SK-N-DZ (cell line): ENCODE data around the gene UAP1.

Experiments used
- small RNA-seq, 2 experiments: library from RNA; depleted of rRNA; stranded (forward); fragments of <200 nt; gene quantifications; one replicate each; pipeline ENCODE3, GENCODE V24; 2014

The UAP1 gene

Small RNA genes lying within 50 kb of the gene (small RNA-seq; reads per million reads assigned to genes)
- 0 reads per million in 2 experiments for gene UQCRBP2
